B cell (primary cell): Measurements from ENCODE around the gene CLEC1A. TPM values are rescaled to one million over a fixed set of nuclear protein-coding genes. Genes with fewer than 3 reads are reported as not detected.

Experiments used
- ATAC-seq: fragments of 200-7000 bp; cut with Tn5 transposase; one replicate; pipeline ENCODE4 v1.10.0; 2021; ENCODE audit warnings: low read depth, mild to moderate bottlenecking, moderate number of reproducible peaks, moderate library complexity
- CTCF ChIA-PET: fragments of 350-600 bp; sonication (Branson Sonifier 250); formaldehyde crosslinking; loops from one replicate; lab custom pipeline; 2021; ENCODE audit warnings: antibody characterized with exemption, inconsistent platforms; lab: Charles Lee
- POLR2A ChIA-PET: fragments of 350-600 bp; sonication (Branson Sonifier 250); formaldehyde crosslinking; loops from one replicate; lab custom pipeline; 2021; ENCODE audit warnings: antibody characterized with exemption; lab: Charles Lee
- DNase-seq: peaks from one replicate; pipeline ENCODE4 v3.0.0; 2013
- H2AFZ ChIP-seq: 2 replicates; pipeline ENCODE4 v1.6.1; 2012; ENCODE audit warnings: mild to moderate bottlenecking, low read depth, low read length; ENCODE audit not compliant: insufficient read depth, poor library complexity, severe bottlenecking
- H3K27ac ChIP-seq, 2 donors: 1 replicate in 1 of 2; 2 replicates in 1 of 2; pipeline ENCODE4 v1.5.1; 2012 to 2013; ENCODE audit warnings: low read length in 2 of 2, mild to moderate bottlenecking in 2 of 2, moderate library complexity in 1 of 2
- H3K27me3 ChIP-seq, 4 experiments: fragments of 200-600 bp in 1 of 4; sonication (generic) in 1 of 4; replicated peaks in 1 of 4; 1 replicate in 2 of 4; 2 replicates in 2 of 4; pipeline versions ENCODE4 v1.6.1 to v1.7.0; 2013 to 2016; ENCODE audit warnings: low read length in 3 of 4, mild to moderate bottlenecking in 2 of 4, mixed read lengths in 1 of 4, moderate library complexity in 1 of 4; ENCODE audit not compliant: insufficient read depth in 4 of 4, control insufficient read depth in 3 of 4; ENCODE audit errors: control extremely low read depth in 1 of 4
- H3K36me3 ChIP-seq, 2 experiments: replicated peaks in 1 of 2; 1 replicate in 1 of 2; 2 replicates in 1 of 2; pipeline versions ENCODE4 v1.6.1 to v1.7.1; 2013; ENCODE audit warnings: low read length in 1 of 2; ENCODE audit not compliant: insufficient read depth in 2 of 2, control insufficient read depth in 1 of 2; ENCODE audit errors: control extremely low read depth in 1 of 2, extremely low read depth in 1 of 2
- H3K4me1 ChIP-seq, 2 donors: fragments of 200-600 bp in 1 of 2; sonication (generic) in 1 of 2; 1 replicate in 1 of 2; 2 replicates in 1 of 2; pipeline versions ENCODE4 v1.5.1 to v1.6.1; 2013 to 2017; ENCODE audit warnings: low read length in 2 of 2; ENCODE audit not compliant: control insufficient read depth in 2 of 2, insufficient read depth in 2 of 2
- H3K4me2 ChIP-seq: replicated peaks from 2 replicates; pipeline ENCODE3; 2012; ENCODE audit warnings: mild to moderate bottlenecking, low read depth, low read length; ENCODE audit not compliant: poor library complexity, severe bottlenecking
- H3K4me3 ChIP-seq, 5 experiments: fragments of 200-600 bp in 1 of 5; sonication (generic) in 1 of 5; 1 replicate in 3 of 5; 2 replicates in 2 of 5; pipeline versions ENCODE4 v1.5.1 to v1.7.0; 2011 to 2016; ENCODE audit warnings: low read length in 4 of 5, mild to moderate bottlenecking in 4 of 5, low read depth in 2 of 5, control low read depth in 1 of 5, moderate library complexity in 1 of 5; ENCODE audit not compliant: insufficient read depth in 1 of 5; ENCODE audit errors: control extremely low read depth in 1 of 5, extremely low read depth in 1 of 5
- H3K79me2 ChIP-seq: fragments of 200-600 bp; sonication (generic); one replicate; pipeline ENCODE4 v1.6.0; 2016; ENCODE audit warnings: low read length; ENCODE audit not compliant: control insufficient read depth, insufficient read depth
- H3K9ac ChIP-seq: fragments of 200-600 bp; sonication (generic); 2 replicates; pipeline ENCODE4 v1.6.1; 2017; ENCODE audit warnings: mild to moderate bottlenecking, low read length, moderate library complexity
- H3K9me3 ChIP-seq, 3 donors: one replicate each; pipeline versions ENCODE4 v1.6.1 to v1.7.1; 2013; ENCODE audit warnings: low read length in 2 of 3; ENCODE audit not compliant: control insufficient read depth in 2 of 3, insufficient read depth in 1 of 3; ENCODE audit errors: control extremely low read depth in 1 of 3
- H4K20me1 ChIP-seq: 2 replicates; pipeline ENCODE4 v1.6.0; 2012; ENCODE audit warnings: mild to moderate bottlenecking, low read length; ENCODE audit not compliant: insufficient read depth, control insufficient read depth, poor library complexity, severe bottlenecking
- H3K27ac Mint-ChIP-seq: one replicate; pipeline ENCODE4 v1.8.0; 2021; ENCODE audit warnings: mixed read lengths
- H3K27me3 Mint-ChIP-seq: one replicate; pipeline ENCODE4 v1.8.0; 2021; ENCODE audit warnings: mixed read lengths
- H3K4me1 Mint-ChIP-seq: one replicate; pipeline ENCODE4 v1.8.0; 2021; ENCODE audit warnings: mixed read lengths
- H3K4me3 Mint-ChIP-seq: one replicate; pipeline ENCODE4 v1.8.0; 2021; ENCODE audit warnings: mixed read lengths
- H3K9me3 Mint-ChIP-seq: one replicate; pipeline ENCODE4 v1.8.0; 2022; ENCODE audit warnings: mixed read lengths; ENCODE audit not compliant: insufficient read depth
- CTCF ChIP-seq: fragments of 200-600 bp; IDR thresholded peaks from one replicate; pipeline ENCODE4 v1.8.0; 2022; ENCODE audit warnings: antibody characterized with exemption, mild to moderate bottlenecking
- EZH2 ChIP-seq: IDR thresholded peaks from 2 replicates; pipeline ENCODE4 v1.6.1; 2012; ENCODE audit warnings: borderline replicate concordance, low read depth, mild to moderate bottlenecking, moderate library complexity, low read length; ENCODE audit not compliant: insufficient read depth, poor library complexity, severe bottlenecking
- WGBS: methylation state at CpG from one replicate; pipeline ENCODE4 v1.1.5; 2013; ENCODE audit warnings: missing lambda C conversion rate; ENCODE audit not compliant: insufficient coverage; 5-methylcytosine and 5-hydroxymethylcytosine counted together
- intact Hi-C: fragments of 100-400 bp; cut with micrococcal nuclease; formaldehyde crosslinking; loops from one replicate; pipeline ENCODE4 v1.10.0; 2022
- polyA plus RNA-seq: library from polyadenylated mRNA; depleted of rRNA; stranded (reverse); fragments of >200 nt; gene quantifications from 2 replicates; pipeline ENCODE4 v1.2.3, GENCODE V29; 2012
- total RNA-seq, 2 donors: library from RNA; stranded (reverse); fragments of 120-200 nt in 1 of 2; gene quantifications; 1 replicate in 1 of 2; 2 replicates in 1 of 2; pipeline versions ENCODE4 v1.2.3 to v1.2.4, GENCODE V29; 2013 to 2022

Gene CLEC1A
- total and polyA plus RNA-seq, 2 donors (not counting 1 experiment from before 2014, with no cell fraction given) = 0.10 TPM; not detected in 1

GRCh38 chr12:10126413-10126812, 27.6 kb upstream of the CLEC1A start:
- H3K4me2 ChIP-seq = no peak overlapping the region
- DNase-seq = no peak
- H3K27me3 ChIP-seq = peaks cover 0 to 37% (median 22%) of the 10 kb centered on the region in 4 experiments
- ATAC-seq = no peak
- intact Hi-C loops = loop anchor here (10.0 kb wide), 1 partner anchor 92 kb away; the partner anchor contains the start of gene CLEC9A
- Mint-ChIP-seq H3K4me3 (no peak overlapping the region), H3K4me1 (peaks cover 14% of the 10 kb centered on the region), H3K9me3 (no peaks in the 10 kb centered on the region), H3K27ac (no peak overlapping the region), H3K27me3 (peaks cover 46% of the 10 kb centered on the region)
- H3K4me1 ChIP-seq = peaks cover 7 to 17% of the 10 kb centered on the region in 2 donors
- no CpG with 5 or more reads among the region's 1 CpG for WGBS
- no peaks in the 10 kb centered on the region for H4K20me1 ChIP-seq
- CTCF ChIA-PET = interaction anchor here (1.1 kb wide), 1 partner anchor 27 kb away, joined by 4 read pairs; no protein-coding TSS in a partner anchor
- H3K9me3 ChIP-seq = no peaks in the 10 kb centered on the region
- TF ChIP-seq CTCF (no peak), EZH2 (no peak)
- POLR2A ChIA-PET = no interaction called here
- H3K4me3 ChIP-seq = no peak overlapping the region
- H3K79me2 ChIP-seq = no peaks in the 10 kb centered on the region
- no peak overlapping the region for H3K27ac ChIP-seq
- no peaks in the 10 kb centered on the region for H3K36me3 ChIP-seq
- no peak overlapping the region for H3K9ac ChIP-seq
- H2AFZ ChIP-seq = no peak overlapping the region

GRCh38 chr12:10122689-10123088, 23.9 kb upstream of the CLEC1A start:
- peaks cover 0 to 29% (median 6%) of the 10 kb centered on the region in 4 experiments for H3K27me3 ChIP-seq
- Mint-ChIP-seq H3K4me3 (no peak overlapping the region), H3K27me3 (peaks cover 36% of the 10 kb centered on the region), H3K27ac (no peak overlapping the region), H3K9me3 (peaks cover 4% of the 10 kb centered on the region), H3K4me1 (peaks cover 2% of the 10 kb centered on the region)
- no peak for DNase-seq
- no peaks in the 10 kb centered on the region for H3K36me3 ChIP-seq
- peaks cover 0 to 5% (median 0%) of the 10 kb centered on the region in 3 donors for H3K9me3 ChIP-seq
- ChIA-PET CTCF (no interaction called here), POLR2A (interaction anchor here (0.7 kb wide), 1 partner anchor 72 kb away, joined by 6 read pairs; no protein-coding TSS in a partner anchor)
- no peak overlapping the region for H3K9ac ChIP-seq
- WGBS = 100% methylated on average over 1 of the region's 4 CpGs
- H3K4me1 ChIP-seq = no peaks in the 10 kb centered on the region
- TF ChIP-seq CTCF (no peak), EZH2 (no peak)
- intact Hi-C loops = loop anchor here (10.0 kb wide), 1 partner anchor 88 kb away; the partner anchor contains the start of gene CLEC9A
- no peak overlapping the region for H3K4me3 ChIP-seq
- no peaks in the 10 kb centered on the region for H3K79me2 ChIP-seq
- no peak overlapping the region for H2AFZ ChIP-seq
- no peaks in the 10 kb centered on the region for H4K20me1 ChIP-seq
- H3K4me2 ChIP-seq = no peak overlapping the region
- no peak overlapping the region for H3K27ac ChIP-seq
- ATAC-seq = no peak
